GM12865 (cell line): ENCODE data around the gene TAGAP.

Source experiments
- DNase-seq: peaks from one replicate; pipeline ENCODE4 v3.0.0; 2010; ENCODE audit warnings: low read depth
- H3K4me3 ChIP-seq: 2 replicates; pipeline ENCODE4 v1.5.1; 2011; ENCODE audit warnings: mild to moderate bottlenecking, low read depth, low read length, control low read depth
- CTCF ChIP-seq: IDR thresholded peaks from 2 replicates; pipeline ENCODE4 v1.5.1; 2011; ENCODE audit warnings: low read length, control low read depth, low read depth, inconsistent platforms; ENCODE audit not compliant: insufficient read depth; ENCODE audit errors: missing control alignments

TAGAP gene, protein sequence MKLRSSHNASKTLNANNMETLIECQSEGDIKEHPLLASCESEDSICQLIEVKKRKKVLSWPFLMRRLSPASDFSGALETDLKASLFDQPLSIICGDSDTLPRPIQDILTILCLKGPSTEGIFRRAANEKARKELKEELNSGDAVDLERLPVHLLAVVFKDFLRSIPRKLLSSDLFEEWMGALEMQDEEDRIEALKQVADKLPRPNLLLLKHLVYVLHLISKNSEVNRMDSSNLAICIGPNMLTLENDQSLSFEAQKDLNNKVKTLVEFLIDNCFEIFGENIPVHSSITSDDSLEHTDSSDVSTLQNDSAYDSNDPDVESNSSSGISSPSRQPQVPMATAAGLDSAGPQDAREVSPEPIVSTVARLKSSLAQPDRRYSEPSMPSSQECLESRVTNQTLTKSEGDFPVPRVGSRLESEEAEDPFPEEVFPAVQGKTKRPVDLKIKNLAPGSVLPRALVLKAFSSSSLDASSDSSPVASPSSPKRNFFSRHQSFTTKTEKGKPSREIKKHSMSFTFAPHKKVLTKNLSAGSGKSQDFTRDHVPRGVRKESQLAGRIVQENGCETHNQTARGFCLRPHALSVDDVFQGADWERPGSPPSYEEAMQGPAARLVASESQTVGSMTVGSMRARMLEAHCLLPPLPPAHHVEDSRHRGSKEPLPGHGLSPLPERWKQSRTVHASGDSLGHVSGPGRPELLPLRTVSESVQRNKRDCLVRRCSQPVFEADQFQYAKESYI

GRCh38 chr6:159044899-159045727, at the start of gene TAGAP:
Gene TAGAP, minus strand, starts transcription at chr6:159044991. Its CDS starts 845 bp downstream, at chr6:159044146.
- DNase-seq, result peak; percentile 90
- no peak for TF ChIP-seq CTCF
- H3K4me3 ChIP-seq, result peak within 1 kb of the TSS; percentile 62

DNA sequence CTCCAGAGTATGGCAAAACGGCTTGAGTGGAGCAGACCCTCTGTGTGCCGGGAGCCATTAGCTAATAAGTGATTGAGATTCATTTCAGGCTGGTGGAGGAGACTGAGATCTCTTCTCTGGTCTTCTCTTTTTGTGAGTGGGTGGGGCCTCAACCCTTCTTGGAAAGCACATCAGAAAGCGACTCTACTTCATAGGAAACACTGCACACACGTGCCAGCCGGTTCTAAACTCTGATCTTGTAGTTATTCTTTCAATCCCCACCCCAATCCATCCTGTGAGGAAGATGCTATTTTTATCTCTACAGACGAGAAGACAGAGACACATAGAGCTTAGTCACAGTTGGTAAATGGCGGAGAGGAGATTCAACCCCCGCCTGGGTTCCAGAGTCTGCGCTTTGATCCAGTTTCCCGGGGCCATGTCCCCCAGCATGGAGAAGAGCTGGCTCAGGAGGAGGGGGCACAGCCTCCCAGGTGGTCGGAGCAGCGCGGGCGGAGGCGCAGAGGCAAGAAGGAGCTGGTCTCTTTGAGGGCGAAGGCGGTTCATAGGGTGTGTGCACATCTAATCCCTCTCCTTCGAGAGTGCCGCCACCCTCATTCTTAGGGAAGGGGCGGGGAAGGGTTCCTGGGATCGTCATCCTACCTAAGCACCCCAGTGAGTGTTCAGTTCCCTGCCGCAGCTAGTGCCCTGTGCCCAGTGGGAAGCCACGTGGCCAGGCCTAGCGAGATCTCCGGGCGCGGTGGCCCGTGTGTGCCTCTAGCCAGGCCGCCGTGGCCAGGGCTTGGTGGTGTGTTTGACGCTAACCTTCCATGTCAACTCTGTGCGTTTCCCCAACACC, 49.0 kb upstream of the TAGAP start:
- H3K4me3 ChIP-seq, result no peak overlapping the region
- no peak for TF ChIP-seq CTCF
- DNase-seq, result no peak

DNA sequence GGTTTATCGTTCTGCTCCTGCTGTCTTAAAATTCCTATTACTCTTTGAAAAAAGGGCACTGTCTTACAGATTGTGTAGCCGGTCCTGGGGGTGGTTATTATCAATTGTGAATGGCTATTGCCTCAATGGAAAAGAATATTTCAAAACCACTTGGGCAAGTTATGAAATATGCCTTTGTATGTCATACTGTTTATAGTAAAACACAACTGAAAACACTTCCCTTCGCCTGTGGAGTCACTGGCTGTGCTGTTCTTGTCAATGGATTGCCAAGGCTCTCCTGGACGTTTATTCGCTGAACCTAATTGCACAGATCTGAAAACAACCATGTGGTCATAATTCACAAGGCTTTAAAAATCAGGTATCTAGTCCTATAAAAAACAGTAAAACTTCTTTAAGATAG, 47.8 kb upstream of the TAGAP start:
- DNase-seq, result no peak
- TF ChIP-seq CTCF, result no peak
- H3K4me3 ChIP-seq, result no peak overlapping the region

- DNase-seq, result no peak
- H3K4me3 ChIP-seq, result no peak overlapping the region
- TF ChIP-seq CTCF, result no peak
Measured at GRCh38 chr6:159090530-159091480, 46.0 kb upstream of the TAGAP start.

DNA sequence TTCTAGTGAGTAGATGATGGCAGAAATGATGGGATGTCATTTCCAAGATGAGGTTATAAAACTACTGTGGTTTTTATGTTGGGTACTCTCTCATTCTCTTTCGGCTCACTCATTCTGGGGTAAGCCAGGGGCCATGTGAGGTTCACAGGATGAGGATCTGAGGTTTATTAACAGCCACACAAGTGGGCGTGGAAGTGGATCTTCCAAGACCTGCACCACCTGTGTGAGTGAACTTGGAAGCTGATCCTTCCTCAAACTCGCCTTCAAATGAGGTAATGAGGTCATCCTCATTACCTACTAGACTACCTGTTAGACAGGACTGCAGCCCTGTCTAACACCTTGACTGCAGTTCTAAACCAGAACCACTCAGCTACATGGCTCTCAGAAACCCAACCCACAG, 45.1 kb upstream of the TAGAP start:
- no peak overlapping the region for H3K4me3 ChIP-seq
- DNase-seq, result no peak
- TF ChIP-seq CTCF, result no peak
